Fibroblast of gingiva (primary cell): ENCODE results near the gene SPDYE2.
"Not testable (repeated sequence)": the region's sequence is repeated elsewhere in the genome, so short reads cannot be mapped to it uniquely, and the experiment has no call there.

ENCODE experiments used
- DNase-seq: peaks from one replicate; pipeline ENCODE4 v3.0.0-alpha.2; 2011; ENCODE audit warnings: low read depth

Gene SPDYE2

GRCh38 chr7:102550808-102551422, at the start of gene SPDYE2:
TSS of gene SPDYE2 (plus strand) at chr7:102551226. CDS start at chr7:102553256, 2,030 bp downstream.
- not testable (repeated sequence) for DNase-seq

DNA sequence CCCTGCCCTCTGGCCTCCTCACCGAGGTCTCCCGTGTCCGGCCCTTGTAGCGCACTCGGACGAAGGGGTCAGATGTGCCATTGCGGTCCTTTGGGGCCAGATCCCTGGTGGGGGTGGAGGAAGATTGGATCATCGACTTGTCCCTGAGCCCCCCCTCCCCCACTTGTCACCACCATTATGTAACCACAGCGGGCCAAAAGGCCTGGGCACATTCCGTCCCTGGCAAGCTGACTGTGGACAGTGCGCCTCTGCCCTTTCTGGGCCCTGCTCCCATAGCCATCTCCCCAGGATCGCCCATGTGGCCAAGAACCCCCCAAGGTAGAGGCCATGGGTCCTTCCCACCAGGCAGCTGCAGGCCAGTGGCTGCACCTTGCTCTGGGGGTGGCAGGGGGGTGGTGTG, 47.9 kb upstream of the SPDYE2 start:
- not testable (repeated sequence) for DNase-seq

GRCh38 chr7:102505298-102506185, 45.5 kb upstream of the SPDYE2 start:
- DNase-seq = not testable (repeated sequence)

- not testable (repeated sequence) for DNase-seq
These were observed 43.5 kb upstream of the SPDYE2 start for GRCh38 chr7:102507410-102508088.

DNA sequence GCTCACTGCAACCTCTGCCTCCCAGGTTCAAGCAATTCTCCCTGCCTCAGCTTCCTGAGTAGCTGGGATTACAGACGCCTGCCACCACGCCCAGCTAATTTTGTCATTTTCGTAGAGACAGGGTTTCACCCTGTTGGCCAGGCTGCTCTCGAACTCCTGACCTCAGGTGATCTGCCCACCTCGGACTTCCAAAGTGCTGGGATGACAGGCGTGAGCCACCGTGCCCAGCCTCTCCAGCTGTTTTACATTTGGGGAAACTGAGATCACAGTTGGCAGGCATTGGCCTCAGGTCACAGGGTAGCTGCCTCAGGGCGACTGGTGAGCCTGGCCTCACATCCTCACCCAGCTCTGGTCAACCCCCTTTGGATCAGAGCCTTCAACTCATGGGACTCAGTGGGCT, 40.5 kb upstream of the SPDYE2 start:
- not testable (repeated sequence) for DNase-seq

DNA sequence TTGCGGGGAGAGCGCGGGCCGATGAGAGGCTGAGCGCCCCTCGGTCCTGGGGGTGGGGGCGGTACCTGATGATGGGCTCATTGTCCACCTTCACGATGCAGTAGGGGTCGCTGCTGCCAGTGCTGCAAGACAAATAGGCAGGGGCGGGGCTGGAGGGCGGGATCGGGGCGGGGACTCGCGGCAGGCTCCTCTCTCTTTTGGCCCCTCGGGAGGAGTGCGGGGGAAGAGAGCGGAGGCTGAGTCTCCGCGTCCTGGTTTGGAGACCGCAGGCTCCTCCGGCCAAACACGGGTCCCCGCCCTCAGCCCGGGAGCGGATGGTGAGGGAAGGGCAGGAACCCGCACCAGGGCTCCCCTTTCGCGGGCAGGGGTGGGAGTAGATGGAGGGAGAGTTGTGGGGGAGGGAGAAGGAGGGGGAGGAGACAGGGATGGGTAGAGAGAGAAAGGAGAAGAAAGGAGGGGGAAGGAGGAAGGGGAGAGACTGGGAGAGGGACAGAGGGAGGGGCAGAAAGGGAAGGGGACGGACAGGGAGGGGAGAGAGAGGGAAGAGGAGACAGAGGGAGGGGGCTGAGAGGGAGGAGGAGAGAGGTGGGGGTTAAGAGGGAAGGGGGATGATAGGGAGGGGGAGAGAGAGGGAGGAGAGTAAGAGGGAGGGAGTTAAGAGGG, 39.0 kb upstream of the SPDYE2 start:
- DNase-seq = not testable (repeated sequence)

DNA sequence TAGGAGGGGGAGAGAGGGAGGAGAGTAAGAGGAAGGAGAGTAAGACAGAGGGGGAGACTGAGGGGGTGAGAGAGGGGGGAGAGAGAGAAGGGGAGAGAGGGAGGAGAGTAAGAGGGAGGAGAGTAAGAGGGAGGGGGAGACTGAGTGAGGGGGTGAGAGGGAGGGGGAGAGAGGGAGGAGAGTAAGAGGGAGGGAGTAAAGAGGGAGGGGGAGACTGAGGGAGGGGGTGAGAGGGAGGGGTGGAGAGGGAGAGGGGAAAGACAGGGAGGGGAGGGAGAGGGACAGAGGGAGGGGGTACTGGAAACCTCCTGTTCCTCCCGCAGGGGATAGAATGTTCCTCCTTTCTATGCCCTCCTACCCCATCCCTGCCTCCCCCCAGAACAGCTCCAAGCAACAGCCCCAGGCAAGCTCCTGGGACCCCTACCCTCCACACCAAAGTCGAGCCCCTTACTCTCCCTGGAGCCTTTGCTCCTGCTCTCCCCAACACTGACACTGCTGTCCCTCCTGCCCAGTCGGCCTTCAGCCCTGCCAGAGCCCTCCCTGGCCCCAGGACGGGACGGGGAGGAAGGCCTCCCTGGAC, 38.3 kb upstream of the SPDYE2 start:
- DNase-seq = peak; percentile 49

DNA sequence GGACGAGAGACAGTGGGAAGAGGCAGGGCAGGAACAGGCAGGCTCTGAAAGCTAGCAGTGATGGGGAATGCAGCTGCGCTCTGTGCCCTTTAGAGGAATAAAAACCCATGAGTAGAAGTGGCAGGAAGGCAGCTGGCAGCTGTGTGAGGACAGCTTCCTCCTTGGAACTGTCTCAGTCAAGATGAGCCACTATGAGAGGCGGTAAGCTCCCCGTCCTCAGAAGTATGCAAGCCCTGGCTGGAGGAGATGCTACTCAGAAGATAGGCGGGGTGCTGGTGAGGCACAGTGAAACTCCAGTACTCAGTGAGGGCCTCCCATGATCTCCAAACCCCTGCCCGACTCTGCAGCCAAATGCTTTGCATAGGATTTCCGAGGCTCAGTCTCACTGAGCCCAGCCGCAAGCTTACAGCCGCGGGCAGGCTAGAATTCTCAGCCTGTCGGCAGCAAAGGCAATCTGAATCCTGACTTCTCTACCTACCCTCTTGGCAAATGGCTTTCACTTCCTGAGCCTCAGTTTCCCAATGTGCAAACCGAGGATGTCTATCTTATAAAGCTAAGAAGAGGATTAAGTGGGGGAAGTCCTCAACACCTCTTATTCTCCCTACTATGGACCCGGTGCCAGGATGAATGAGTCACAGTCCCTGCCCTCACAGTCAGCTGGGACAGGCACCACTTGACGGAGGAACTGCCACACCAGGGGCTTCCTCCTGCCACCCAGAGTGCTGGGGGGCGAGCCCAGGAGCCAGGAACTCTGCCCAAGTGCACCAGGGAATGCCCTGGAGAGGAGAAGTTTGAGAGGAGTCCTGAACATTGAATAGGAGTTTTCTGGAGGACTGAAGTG, 35.9 kb upstream of the SPDYE2 start:
- not testable (repeated sequence) for DNase-seq

DNA sequence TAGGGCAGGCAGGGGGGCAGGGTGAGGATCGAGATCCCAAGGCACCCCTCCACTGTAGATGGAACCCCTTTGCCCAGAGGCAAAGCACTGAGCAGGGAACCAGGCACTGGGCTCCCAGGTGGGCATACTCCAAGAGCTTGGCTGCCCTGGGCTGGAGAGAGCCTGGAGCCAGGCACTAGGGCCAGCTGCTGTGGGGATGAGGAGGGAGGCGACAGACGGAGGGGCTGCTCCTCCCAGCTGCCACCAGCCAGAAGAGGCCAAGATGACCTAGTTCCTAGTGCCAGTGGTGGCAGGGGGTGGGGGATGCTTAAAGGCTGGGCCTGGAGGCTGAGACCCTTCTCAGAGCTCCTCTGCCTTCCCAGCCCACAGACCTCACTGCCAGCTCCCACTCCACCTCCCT, 35.1 kb upstream of the SPDYE2 start:
- not testable (repeated sequence) for DNase-seq

DNA sequence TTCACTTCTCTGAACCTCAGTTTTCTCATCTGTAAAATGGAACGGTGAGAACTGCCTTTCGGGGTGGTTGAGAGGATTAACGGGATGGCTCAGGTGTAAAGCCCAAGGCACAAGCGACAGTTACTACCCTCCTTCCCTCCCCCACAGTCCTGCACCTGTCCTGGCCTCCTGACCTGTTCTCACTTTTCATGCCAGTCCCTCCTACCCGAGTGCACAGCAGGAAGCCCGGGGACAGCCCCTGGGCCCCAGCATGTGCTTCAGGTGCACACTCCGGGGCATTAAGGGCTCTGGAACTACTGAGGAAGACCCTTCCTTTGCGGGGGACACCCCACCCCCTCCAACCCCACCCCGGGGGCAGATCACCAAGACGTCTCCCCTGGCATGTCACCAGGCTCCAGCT, 34.1 kb upstream of the SPDYE2 start:
- not testable (repeated sequence) for DNase-seq

GRCh38 chr7:102517550-102518147, 33.4 kb upstream of the SPDYE2 start, which contains the start of gene RASA4B:
TSS of gene RASA4B (minus strand) at chr7:102517777. CDS start at chr7:102517710, 67 bp downstream.
- not testable (repeated sequence) for DNase-seq

GRCh38 chr7:102520797-102521196, 30.2 kb upstream of the SPDYE2 start:
- not testable (repeated sequence) for DNase-seq

DNA sequence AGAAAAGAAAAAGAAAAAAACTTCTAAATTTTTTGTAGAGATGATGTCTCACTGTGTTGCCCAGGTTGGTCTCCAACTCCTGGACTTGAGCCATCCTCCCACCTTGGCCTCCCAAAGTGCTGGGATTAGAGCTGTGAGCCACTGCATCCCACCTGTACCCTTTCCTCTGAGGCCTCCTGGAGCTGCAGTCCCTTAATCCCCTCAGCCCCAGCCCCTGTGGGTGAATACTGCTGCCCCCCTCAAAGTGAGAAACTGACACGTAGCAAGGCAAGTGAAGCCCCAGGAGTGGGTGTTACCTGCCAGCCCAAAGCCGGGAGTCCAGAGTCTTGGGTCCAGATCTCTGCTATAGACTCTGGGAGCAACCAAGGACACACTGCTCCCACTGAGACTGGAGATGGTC, 26.2 kb upstream of the SPDYE2 start:
- not testable (repeated sequence) for DNase-seq

GRCh38 chr7:102527182-102527581, 23.8 kb upstream of the SPDYE2 start:
- not testable (repeated sequence) for DNase-seq

GRCh38 chr7:102527822-102528793, 22.9 kb upstream of the SPDYE2 start:
- DNase-seq = not testable (repeated sequence)

- not testable (repeated sequence) for DNase-seq
These were observed 19.4 kb upstream of the SPDYE2 start for GRCh38 chr7:102531583-102531982.

DNA sequence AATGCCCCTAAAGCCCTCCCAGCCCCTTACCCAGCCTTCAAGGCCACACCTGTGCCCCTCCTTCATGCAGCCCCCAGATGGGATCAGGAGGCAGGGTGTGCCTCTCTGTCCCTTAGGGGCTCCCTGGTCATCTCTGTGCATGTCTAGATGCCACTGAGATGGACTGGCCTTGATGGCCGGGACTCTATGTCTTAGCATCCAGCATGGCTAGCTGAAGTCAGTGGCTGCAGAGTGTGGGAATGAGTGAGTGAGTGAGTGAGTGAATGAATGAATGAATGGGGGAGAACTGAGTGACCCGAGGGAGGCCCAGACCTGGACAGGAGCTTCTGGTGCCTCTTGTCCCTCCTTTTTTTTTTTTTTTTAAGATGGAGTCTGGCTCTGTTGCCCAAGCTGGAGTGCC, 18.9 kb upstream of the SPDYE2 start:
- not testable (repeated sequence) for DNase-seq

GRCh38 chr7:102535062-102535615, 15.9 kb upstream of the SPDYE2 start:
- DNase-seq = not testable (repeated sequence)

GRCh38 chr7:102540604-102541003, 10.4 kb upstream of the SPDYE2 start:
- not testable (repeated sequence) for DNase-seq
